ENCODE data around the gene ZBTB17. TPM values are rescaled to one million over a fixed set of nuclear protein-coding genes. Genes with fewer than 3 reads are reported as not detected.

The ZBTB17 gene
- total RNA-seq, 1 experiment from 2014 or later = 50.3 TPM

- no TSS peak for BruUV-seq (replicated peaks)
- Histone ChIP-seq H3K27me3 (replicated peaks; ENCODE audit: insufficient read depth, low read depth, low read length, poor library complexity) (no peaks in the 10 kb centered on the region), H3K36me3 (ENCODE audit: insufficient read depth, low read length, poor library complexity, severe bottlenecking) (peaks cover 55% of the 10 kb centered on the region), H3K27ac (ENCODE audit: low read depth, low read length, poor library complexity, severe bottlenecking) (peak overlapping the region; percentile 62), H3K9me3 (ENCODE audit: low read depth, low read length, poor library complexity, severe bottlenecking) (no peaks in the 10 kb centered on the region), H3K4me3 (ENCODE audit: low read depth, low read length, poor library complexity, severe bottlenecking) (peak overlapping the region; percentile 4), H3K4me1 (ENCODE audit: insufficient read depth, low read length, poor library complexity, severe bottlenecking) (peaks cover 38% of the 10 kb centered on the region)
- intact Hi-C loops (cut with micrococcal nuclease; ENCODE audit: unreplicated experiment) = no loop called here
- DNase-seq (ENCODE audit: low spot score) = peak; percentile 56
- POLR2A ChIA-PET (ENCODE audit: low non-redundant PET) = no interaction called here
- no peak for TF ChIP-seq CTCF (conservative IDR thresholded peaks at IDR 0.05; ENCODE audit: low read depth, low read length)
- TF ChIP-seq EZH2 (IDR thresholded peaks at IDR 0.05; ENCODE audit: borderline replicate concordance, low read depth, low read length, poor library complexity, severe bottlenecking) = no peak
- CTCF ChIA-PET = no interaction called here
Observed at GRCh38 chr1:15918962-15919715, 56.8 kb downstream of the ZBTB17 start.

- no peaks in the 10 kb centered on the region for H3K27me3 ChIP-seq (replicated peaks; ENCODE audit: insufficient read depth, low read depth, low read length, poor library complexity)
- H3K4me1 ChIP-seq (ENCODE audit: insufficient read depth, low read length, poor library complexity, severe bottlenecking) = peaks cover 38% of the 10 kb centered on the region
- peak overlapping the region; percentile 61 for H3K27ac ChIP-seq (ENCODE audit: low read depth, low read length, poor library complexity, severe bottlenecking)
- POLR2A ChIA-PET (ENCODE audit: low non-redundant PET) = interaction anchor here (0.6 kb wide), 2 partner anchors 68 kb away, joined by 3 to 4 read pairs; no protein-coding TSS in a partner anchor
- CTCF ChIA-PET = no interaction called here
- H3K4me3 ChIP-seq (ENCODE audit: low read depth, low read length, poor library complexity, severe bottlenecking) = no peak overlapping the region
- intact Hi-C loops (cut with micrococcal nuclease; ENCODE audit: unreplicated experiment) = no loop called here
- H3K9me3 ChIP-seq (ENCODE audit: low read depth, low read length, poor library complexity, severe bottlenecking) = no peaks in the 10 kb centered on the region
- DNase-seq (ENCODE audit: low spot score) = peak; percentile 27
- TF ChIP-seq EZH2 (IDR thresholded peaks at IDR 0.05; ENCODE audit: borderline replicate concordance, low read depth, low read length, poor library complexity, severe bottlenecking) (no peak), CTCF (conservative IDR thresholded peaks at IDR 0.05; ENCODE audit: low read depth, low read length) (no peak)
- H3K36me3 ChIP-seq (ENCODE audit: insufficient read depth, low read length, poor library complexity, severe bottlenecking) = peaks cover 45% of the 10 kb centered on the region
- BruUV-seq (replicated peaks) = no TSS peak
Observed at GRCh38 chr1:15916916-15917315, 59.0 kb downstream of the ZBTB17 start.

- Histone ChIP-seq H3K4me3 (ENCODE audit: low read depth, low read length, poor library complexity, severe bottlenecking) (no peak overlapping the region), H3K36me3 (ENCODE audit: insufficient read depth, low read length, poor library complexity, severe bottlenecking) (peaks cover 41% of the 10 kb centered on the region), H3K9me3 (ENCODE audit: low read depth, low read length, poor library complexity, severe bottlenecking) (no peaks in the 10 kb centered on the region), H3K27me3 (replicated peaks; ENCODE audit: insufficient read depth, low read depth, low read length, poor library complexity) (no peaks in the 10 kb centered on the region), H3K4me1 (ENCODE audit: insufficient read depth, low read length, poor library complexity, severe bottlenecking) (peaks cover 38% of the 10 kb centered on the region), H3K27ac (ENCODE audit: low read depth, low read length, poor library complexity, severe bottlenecking) (peak overlapping the region; percentile 61)
- TF ChIP-seq EZH2 (IDR thresholded peaks at IDR 0.05; ENCODE audit: borderline replicate concordance, low read depth, low read length, poor library complexity, severe bottlenecking) (no peak), CTCF (conservative IDR thresholded peaks at IDR 0.05; ENCODE audit: low read depth, low read length) (no peak)
- DNase-seq (ENCODE audit: low spot score) = no peak
- ChIA-PET POLR2A (ENCODE audit: low non-redundant PET) (interaction anchor here (0.5 to 0.6 kb wide), 2 partner anchors 67 to 95 kb away, joined by 3 read pairs; no protein-coding TSS in a partner anchor), CTCF (no interaction called here)
- no TSS peak for BruUV-seq (replicated peaks)
- intact Hi-C loops (cut with micrococcal nuclease; ENCODE audit: unreplicated experiment) = no loop called here
Observed at GRCh38 chr1:15916417-15916816, 59.5 kb downstream of the ZBTB17 start.

All from A673 (cell line).